GM19023 (cell line): Measurements from ENCODE around the gene OR51B6.
"Not testable (repeated sequence)": the region's sequence is repeated elsewhere in the genome, so short reads cannot be mapped to it uniquely, and the experiment has no call there.

Experiments used
- ATAC-seq: cut with Tn5 transposase; IDR thresholded peaks from one replicate; pipeline ENCODE4 v1.9.1; 2021; ENCODE audit warnings: mild to moderate bottlenecking, moderate library complexity; ENCODE audit not compliant: unreplicated experiment

The OR51B6 gene

GRCh38 chr11:5363679-5364078 lies 12.4 kb downstream of the OR51B6 start:
- no peak for ATAC-seq

- ATAC-seq, result no peak
Measured at GRCh38 chr11:5364214-5364613, 12.9 kb downstream of the OR51B6 start.

- ATAC-seq, result not testable (repeated sequence)
Measured at GRCh38 chr11:5366365-5366764, 15.1 kb downstream of the OR51B6 start.

GRCh38 chr11:5366856-5367255 lies 15.5 kb downstream of the OR51B6 start:
- ATAC-seq, result no peak

- no peak for ATAC-seq
Measured at GRCh38 chr11:5367448-5368074, 16.3 kb downstream of the OR51B6 start.

GRCh38 chr11:5368502-5369043 lies 17.3 kb downstream of the OR51B6 start:
- no peak for ATAC-seq

GRCh38 chr11:5369789-5370188 lies 18.5 kb downstream of the OR51B6 start:
- no peak for ATAC-seq

GRCh38 chr11:5380740-5381342 lies 29.5 kb downstream of the OR51B6 start:
- ATAC-seq, result peak; percentile 95

- ATAC-seq, result no peak
Measured at GRCh38 chr11:5383576-5383975, 32.3 kb downstream of the OR51B6 start, which contains the start of gene OR51M1. TSS of gene OR51M1 (plus strand) at chr11:5383812. CDS start at chr11:5389399, 5,587 bp downstream.

GRCh38 chr11:5384335-5384734 lies 33.0 kb downstream of the OR51B6 start:
- ATAC-seq, result no peak

- ATAC-seq, result no peak
Measured at GRCh38 chr11:5390210-5390609, 38.9 kb downstream of the OR51B6 start.

GRCh38 chr11:5394091-5394490 lies 42.8 kb downstream of the OR51B6 start:
- no peak for ATAC-seq

GRCh38 chr11:5398936-5399335 lies 47.6 kb downstream of the OR51B6 start:
- no peak for ATAC-seq
